C4-2B (cell line): ENCODE data around the gene TSSK2.

Source experiments
- ZFX ChIP-seq: fragments of 450-650 bp; IDR thresholded peaks from 2 replicates; pipeline ENCODE4 v1.6.1; 2017
- TF ChIP-seq, protein P1 (sequence below): fragments of 450-650 bp; conservative IDR thresholded peaks from 2 replicates; pipeline ENCODE4 v1.5.1; 2017; ENCODE audit warnings: mild to moderate bottlenecking

- TF ChIP-seq, protein P1, sequence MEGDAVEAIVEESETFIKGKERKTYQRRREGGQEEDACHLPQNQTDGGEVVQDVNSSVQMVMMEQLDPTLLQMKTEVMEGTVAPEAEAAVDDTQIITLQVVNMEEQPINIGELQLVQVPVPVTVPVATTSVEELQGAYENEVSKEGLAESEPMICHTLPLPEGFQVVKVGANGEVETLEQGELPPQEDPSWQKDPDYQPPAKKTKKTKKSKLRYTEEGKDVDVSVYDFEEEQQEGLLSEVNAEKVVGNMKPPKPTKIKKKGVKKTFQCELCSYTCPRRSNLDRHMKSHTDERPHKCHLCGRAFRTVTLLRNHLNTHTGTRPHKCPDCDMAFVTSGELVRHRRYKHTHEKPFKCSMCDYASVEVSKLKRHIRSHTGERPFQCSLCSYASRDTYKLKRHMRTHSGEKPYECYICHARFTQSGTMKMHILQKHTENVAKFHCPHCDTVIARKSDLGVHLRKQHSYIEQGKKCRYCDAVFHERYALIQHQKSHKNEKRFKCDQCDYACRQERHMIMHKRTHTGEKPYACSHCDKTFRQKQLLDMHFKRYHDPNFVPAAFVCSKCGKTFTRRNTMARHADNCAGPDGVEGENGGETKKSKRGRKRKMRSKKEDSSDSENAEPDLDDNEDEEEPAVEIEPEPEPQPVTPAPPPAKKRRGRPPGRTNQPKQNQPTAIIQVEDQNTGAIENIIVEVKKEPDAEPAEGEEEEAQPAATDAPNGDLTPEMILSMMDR, result no peak
- no peak for TF ChIP-seq ZFX
Observed at GRCh38 chr22:19150482-19151328, 19.6 kb downstream of the TSSK2 start.
